Endothelial cell of umbilical vein (primary cell): ENCODE measurements around the gene CCND3. TPM values are rescaled to one million over a fixed set of nuclear protein-coding genes. Genes with fewer than 3 reads are reported as not detected.

Experiments used
- BruUV-seq: library from RNA; stranded (reverse); fragments of 400-500 nt; replicated peaks from 2 replicates; lab custom pipeline; 2021; lab: Mats Ljungman, UMichigan
- CTCF ChIA-PET: fragments of 300-600, 350-600 bp; sonication (Branson Sonifier 250); formaldehyde crosslinking; loops from one replicate; lab custom pipeline; 2021; ENCODE audit warnings: antibody characterized with exemption, inconsistent platforms; lab: Charles Lee
- POLR2A ChIA-PET: fragments of 300-600, 350-600 bp; sonication (Branson Sonifier 250); formaldehyde crosslinking; loops from one replicate; lab custom pipeline; 2021; ENCODE audit warnings: antibody characterized with exemption, inconsistent platforms; lab: Charles Lee
- DNase-seq: peaks from one replicate; pipeline ENCODE4 v3.0.0-alpha.2; 2011; ENCODE audit warnings: low read depth, low spot score
- FAIRE-seq: peaks from 2 replicates; lab custom pipeline; 2011; peaks lifted over from hg19 to GRCh38; lab: Jason Lieb, UNC
- H2AFZ ChIP-seq: 2 replicates; pipeline ENCODE4 v1.6.0; 2012; ENCODE audit warnings: low read depth, low read length, control low read depth, inconsistent platforms
- H3K27ac ChIP-seq: 2 replicates; pipeline ENCODE4 v1.5.1; 2011; ENCODE audit warnings: low read depth, mild to moderate bottlenecking, control low read depth, low read length, moderate library complexity; ENCODE audit not compliant: insufficient read depth
- H3K27me3 ChIP-seq, 2 experiments: 2 replicates each; pipeline versions ENCODE4 v1.6.0 to v1.6.1; 2011; ENCODE audit warnings: low read length in 2 of 2, mixed read lengths in 1 of 2; ENCODE audit not compliant: control insufficient read depth in 2 of 2, insufficient read depth in 2 of 2
- H3K36me3 ChIP-seq, 2 experiments: 2 replicates in 1 of 2; 3 replicates in 1 of 2; pipeline ENCODE4 v1.5.1; 2011; ENCODE audit warnings: low read length in 2 of 2, mild to moderate bottlenecking in 1 of 2, moderate library complexity in 1 of 2; ENCODE audit not compliant: control insufficient read depth in 2 of 2, insufficient read depth in 2 of 2; ENCODE audit errors: extremely low read depth in 1 of 2
- H3K4me1 ChIP-seq: 3 replicates; pipeline ENCODE4 v1.5.1; 2011; ENCODE audit warnings: mild to moderate bottlenecking, low read length; ENCODE audit not compliant: control insufficient read depth, insufficient read depth; ENCODE audit errors: extremely low read depth
- H3K4me2 ChIP-seq: 2 replicates; pipeline ENCODE4 v1.6.1; 2011; ENCODE audit warnings: low read length, control low read depth, mixed read lengths; ENCODE audit not compliant: insufficient read depth
- H3K4me3 ChIP-seq, 3 experiments: fragments of 200-600 bp in 1 of 3; sonication (generic), shearing (Covaris generic) in 1 of 3; replicated peaks in 1 of 3; 2 replicates each; pipeline ENCODE4 v1.5.1; 2011 to 2016; ENCODE audit warnings: control low read depth in 3 of 3, low read length in 3 of 3, mild to moderate bottlenecking in 2 of 3, inconsistent platforms in 1 of 3, low read depth in 1 of 3, moderate library complexity in 1 of 3; ENCODE audit not compliant: insufficient read depth in 1 of 3
- H3K79me2 ChIP-seq: 2 replicates; pipeline ENCODE4 v1.6.0; 2012; ENCODE audit warnings: low read length, inconsistent platforms; ENCODE audit not compliant: control insufficient read depth, insufficient read depth
- H3K9ac ChIP-seq: replicated peaks from 2 replicates; pipeline ENCODE3; 2011; ENCODE audit warnings: low read length, control low read depth; ENCODE audit not compliant: insufficient read depth; ENCODE audit errors: extremely low read depth
- H3K9me1 ChIP-seq: replicated peaks from 3 replicates; pipeline ENCODE4 v1.6.0; 2011; ENCODE audit warnings: mild to moderate bottlenecking, low read length; ENCODE audit not compliant: control insufficient read depth, insufficient read depth; ENCODE audit errors: extremely low read depth
- H3K9me3 ChIP-seq: replicated peaks from 2 replicates; pipeline ENCODE4 v1.5.1; 2012; ENCODE audit warnings: low read length, inconsistent platforms; ENCODE audit not compliant: control insufficient read depth, insufficient read depth
- H4K20me1 ChIP-seq: replicated peaks from 2 replicates; pipeline ENCODE3; 2011; ENCODE audit warnings: mild to moderate bottlenecking, low read length; ENCODE audit not compliant: control insufficient read depth, insufficient read depth; ENCODE audit errors: extremely low read depth
- FOS ChIP-seq: IDR thresholded peaks from 2 replicates; pipeline ENCODE4 v1.6.1; 2011; ENCODE audit warnings: mild to moderate bottlenecking, low read length, moderate library complexity, borderline replicate concordance; ENCODE audit not compliant: insufficient read depth
- JUN ChIP-seq: IDR thresholded peaks from 2 replicates; pipeline ENCODE4 v1.6.1; 2011; ENCODE audit warnings: borderline replicate concordance, low read depth; ENCODE audit not compliant: insufficient read length, insufficient read depth
- MYC ChIP-seq: IDR thresholded peaks from one replicate; pipeline ENCODE4 v1.6.1; 2011; ENCODE audit warnings: mild to moderate bottlenecking, low read depth, low read length
- POLR2AphosphoS5 ChIP-seq: IDR thresholded peaks from 2 replicates; pipeline ENCODE4 v1.6.1; 2012; ENCODE audit warnings: low read depth, mild to moderate bottlenecking, control low read depth, low read length, moderate library complexity; ENCODE audit not compliant: insufficient read depth
- dilution Hi-C: fragments of 300-500 bp; cut with MboI; formaldehyde crosslinking; loops from one replicate; pipeline ENCODE4 v1.15.0; 2019; ENCODE audit warnings: low sequenced_read_pairs; ENCODE audit not compliant: extremely low pct_ligation_motif_present
- intact Hi-C: fragments of 100-400 bp; cut with micrococcal nuclease; formaldehyde crosslinking; loops from one replicate; pipeline ENCODE4 v1.10.0; 2022
- polyA plus RNA-seq, 4 experiments: library from polyadenylated mRNA; depleted of rRNA in 3 of 4; stranded (reverse) in 3 of 4; unstranded in 1 of 4; fragments of >200 nt; gene quantifications; 2 replicates each; pipeline versions ENCODE4 v1.2.1 to v1.2.3, GENCODE V29; 2011 to 2012; ENCODE audit warnings: missing spikeins in 1 of 4
- total RNA-seq: library from RNA; stranded (reverse); gene quantifications from 2 replicates; pipeline ENCODE4 v1.2.3, GENCODE V29; 2021
- TF ChIP-seq, protein P1 (sequence below): IDR thresholded peaks from 2 replicates; pipeline ENCODE4 v1.6.1; 2011; ENCODE audit not compliant: insufficient read depth, insufficient read length
- TF ChIP-seq, protein P2 (sequence below), 2 donors: IDR thresholded peaks; 1 replicate in 1 of 2; 2 replicates in 1 of 2; pipeline ENCODE4 v1.5.1; 2011; ENCODE audit warnings: low read length in 2 of 2, mild to moderate bottlenecking in 2 of 2, moderate library complexity in 2 of 2, control low read depth in 1 of 2, inconsistent platforms in 1 of 2, low read depth in 1 of 2; ENCODE audit not compliant: insufficient read depth in 1 of 2; ENCODE audit errors: extremely low read depth in 1 of 2

The CCND3 gene
- total and polyA plus RNA-seq, 2 donors (not counting 3 experiments of a cell fraction or from before 2014, with no cell fraction given) = 87.5 to 98.7 TPM

DNA sequence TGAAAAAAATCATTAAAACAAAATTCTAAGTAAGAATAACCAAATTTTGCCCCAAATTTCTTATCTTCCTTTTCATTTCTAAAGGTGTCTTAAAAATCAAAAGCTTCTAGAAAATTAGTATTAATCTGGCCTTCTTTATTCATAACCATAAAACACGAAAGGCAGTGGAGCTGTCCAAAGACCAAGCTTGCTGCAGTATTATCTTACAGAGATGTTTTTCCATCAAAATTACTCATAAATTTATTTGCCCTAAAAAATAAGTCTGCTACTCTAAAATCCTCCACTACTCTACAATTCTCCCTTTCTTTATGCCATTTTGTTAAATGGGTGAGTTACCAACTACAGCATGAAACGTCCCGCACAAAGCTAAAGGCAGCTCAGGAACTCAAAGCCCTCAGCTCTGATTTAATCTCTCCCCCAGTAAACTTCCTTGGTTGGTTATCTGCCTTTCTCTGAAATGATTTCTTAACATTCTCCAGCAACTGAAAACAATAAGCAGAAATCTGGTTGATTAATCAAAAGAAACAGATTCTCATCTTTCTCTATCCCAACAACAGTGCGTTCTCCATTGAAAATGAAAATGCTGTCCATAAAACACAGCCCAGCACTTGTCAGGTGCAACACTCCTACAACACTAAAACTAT, 48.6 kb downstream of the CCND3 start:
- BruUV-seq = no TSS peak
- TF ChIP-seq, protein P1, sequence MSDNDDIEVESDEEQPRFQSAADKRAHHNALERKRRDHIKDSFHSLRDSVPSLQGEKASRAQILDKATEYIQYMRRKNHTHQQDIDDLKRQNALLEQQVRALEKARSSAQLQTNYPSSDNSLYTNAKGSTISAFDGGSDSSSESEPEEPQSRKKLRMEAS = no peak
- TF ChIP-seq FOS (no peak), POLR2AphosphoS5 (no peak), MYC (no peak), JUN (no peak)
- TF ChIP-seq, protein P2, sequence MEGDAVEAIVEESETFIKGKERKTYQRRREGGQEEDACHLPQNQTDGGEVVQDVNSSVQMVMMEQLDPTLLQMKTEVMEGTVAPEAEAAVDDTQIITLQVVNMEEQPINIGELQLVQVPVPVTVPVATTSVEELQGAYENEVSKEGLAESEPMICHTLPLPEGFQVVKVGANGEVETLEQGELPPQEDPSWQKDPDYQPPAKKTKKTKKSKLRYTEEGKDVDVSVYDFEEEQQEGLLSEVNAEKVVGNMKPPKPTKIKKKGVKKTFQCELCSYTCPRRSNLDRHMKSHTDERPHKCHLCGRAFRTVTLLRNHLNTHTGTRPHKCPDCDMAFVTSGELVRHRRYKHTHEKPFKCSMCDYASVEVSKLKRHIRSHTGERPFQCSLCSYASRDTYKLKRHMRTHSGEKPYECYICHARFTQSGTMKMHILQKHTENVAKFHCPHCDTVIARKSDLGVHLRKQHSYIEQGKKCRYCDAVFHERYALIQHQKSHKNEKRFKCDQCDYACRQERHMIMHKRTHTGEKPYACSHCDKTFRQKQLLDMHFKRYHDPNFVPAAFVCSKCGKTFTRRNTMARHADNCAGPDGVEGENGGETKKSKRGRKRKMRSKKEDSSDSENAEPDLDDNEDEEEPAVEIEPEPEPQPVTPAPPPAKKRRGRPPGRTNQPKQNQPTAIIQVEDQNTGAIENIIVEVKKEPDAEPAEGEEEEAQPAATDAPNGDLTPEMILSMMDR (IDR thresholded peaks at IDR 0.05; ENCODE audit: extremely low read depth in 1 of 2, insufficient read depth in 1 of 2, low read depth in 1 of 2, low read length in 2 of 2) = no peak
- ChIA-PET POLR2A (no interaction called here), CTCF (interaction anchor here (1.0 to 1.7 kb wide), 5 partner anchors 28 to 113 kb away, joined by 3 to 7 read pairs (median 5); partner anchors contain the start of genes BYSL, FRS3, MED20 and TOMM6)
- H3K4me3 ChIP-seq = no peak overlapping the region
- dilution Hi-C loops (no loop called here), intact Hi-C loops (no loop called here)
- no peaks in the 10 kb centered on the region for H4K20me1 ChIP-seq
- peaks cover 0 to 2% of the 10 kb centered on the region in 2 experiments for H3K27me3 ChIP-seq
- FAIRE-seq (no peak), DNase-seq (no peak)
- H3K9me3 ChIP-seq = no peaks in the 10 kb centered on the region
- no peaks in the 10 kb centered on the region for H3K79me2 ChIP-seq
- no peak overlapping the region for H3K4me2 ChIP-seq
- no peak overlapping the region for H3K9ac ChIP-seq
- no peak overlapping the region for H3K27ac ChIP-seq
- no peaks in the 10 kb centered on the region for H3K36me3 ChIP-seq
- no peaks in the 10 kb centered on the region for H3K9me1 ChIP-seq
- no peak overlapping the region for H2AFZ ChIP-seq
- H3K4me1 ChIP-seq = peaks cover 12% of the 10 kb centered on the region
